ENCODE measurements around the gene RFESD. TPM values are rescaled to one million over a fixed set of nuclear protein-coding genes. Genes with fewer than 3 reads are reported as not detected.

The RFESD gene
- total and polyA plus RNA-seq, 2 of the 4 experiments (the other 2 are of a cell fraction), result 1.5 to 2.7 TPM

DNA sequence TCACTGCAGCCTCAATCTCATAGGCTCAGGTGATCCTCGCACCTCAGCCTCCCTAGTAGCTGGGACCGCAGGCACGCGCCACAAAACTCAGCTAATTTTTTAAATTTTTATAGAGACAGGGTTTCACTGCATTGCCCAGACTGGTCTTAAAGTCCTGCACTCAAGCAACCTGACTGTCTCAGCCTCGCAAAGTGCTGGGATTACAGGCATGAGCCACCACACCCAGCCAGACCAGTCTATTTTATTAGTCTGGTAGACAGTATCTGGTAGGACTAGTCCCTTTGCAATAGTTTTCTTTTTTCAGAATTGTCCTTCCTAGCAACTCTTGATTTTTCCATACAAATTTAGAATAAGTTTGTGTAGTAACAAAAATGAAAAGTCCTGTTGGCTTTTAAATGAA is 40.8 kb upstream of the RFESD start:
- Histone ChIP-seq H3K4me1 (ENCODE audit: control insufficient read depth, insufficient read depth, low read length) (peaks cover 3% of the 10 kb centered on the region; the same call in 1 of the 2 replicates), H2AK5ac (ENCODE audit: low read depth, low read length) (no peak overlapping the region), H4K5ac (ENCODE audit: low read depth, low read length) (no peak overlapping the region), H3K14ac (replicated peaks; ENCODE audit: low read depth, low read length) (no peak overlapping the region), H2BK5ac (ENCODE audit: low read depth, low read length, poor library complexity, severe bottlenecking) (no peak overlapping the region), H4K8ac (ENCODE audit: low read depth in 2 of 2, low read length in 2 of 2) (no peak overlapping the region), H3K9me3 (ENCODE audit: control insufficient read depth, insufficient read depth, low read length) (no peaks in the 10 kb centered on the region), H2BK20ac (ENCODE audit: low read depth, low read length) (no peak overlapping the region), H3K4ac (ENCODE audit: low read depth, low read length) (no peak overlapping the region), H3K23ac (ENCODE audit: low read depth, low read length) (no peak overlapping the region), H3K56ac (ENCODE audit: extremely low read depth, insufficient read depth, low read length) (no peak overlapping the region), H3K79me1 (ENCODE audit: low read depth in 1 of 2, low read length in 2 of 2) (peaks cover 7 to 13% of the 10 kb centered on the region in 2 experiments; a peak in 3 of 4 replicates), H4K91ac (ENCODE audit: insufficient read depth, low read depth, low read length) (no peak overlapping the region), H2BK120ac (ENCODE audit: low read depth, low read length) (no peak overlapping the region), H3K27ac (ENCODE audit: insufficient read depth, low read length) (no peak overlapping the region), H3K18ac (ENCODE audit: low read depth, low read length) (no peak overlapping the region), H3K27me3 (ENCODE audit: control insufficient read depth, insufficient read depth, low read length) (no peaks in the 10 kb centered on the region), H3K4me3 (ENCODE audit: insufficient read depth, low read depth, low read length) (no peak overlapping the region), H3K9me1 (ENCODE audit: insufficient read depth, low read length) (peaks cover 5% of the 10 kb centered on the region; the same call in 1 of the 2 replicates), H2BK15ac (ENCODE audit: low read depth, low read length) (no peak overlapping the region), H3K4me2 (ENCODE audit: low read depth, low read length) (no peak overlapping the region), H3K9ac (ENCODE audit: low read depth, low read length) (no peak overlapping the region), H4K20me1 (ENCODE audit: insufficient read depth, low read length) (no peaks in the 10 kb centered on the region), H3K36me3 (ENCODE audit: control insufficient read depth, insufficient read depth, low read length) (peaks cover 2% of the 10 kb centered on the region; the same call in 1 of the 2 replicates), H2AFZ (replicated peaks; ENCODE audit: low read length, poor library complexity) (no peak overlapping the region), H2AK9ac (replicated peaks; ENCODE audit: low read depth, low read length, poor library complexity) (no peak overlapping the region)
- TF ChIP-seq, protein P1, sequence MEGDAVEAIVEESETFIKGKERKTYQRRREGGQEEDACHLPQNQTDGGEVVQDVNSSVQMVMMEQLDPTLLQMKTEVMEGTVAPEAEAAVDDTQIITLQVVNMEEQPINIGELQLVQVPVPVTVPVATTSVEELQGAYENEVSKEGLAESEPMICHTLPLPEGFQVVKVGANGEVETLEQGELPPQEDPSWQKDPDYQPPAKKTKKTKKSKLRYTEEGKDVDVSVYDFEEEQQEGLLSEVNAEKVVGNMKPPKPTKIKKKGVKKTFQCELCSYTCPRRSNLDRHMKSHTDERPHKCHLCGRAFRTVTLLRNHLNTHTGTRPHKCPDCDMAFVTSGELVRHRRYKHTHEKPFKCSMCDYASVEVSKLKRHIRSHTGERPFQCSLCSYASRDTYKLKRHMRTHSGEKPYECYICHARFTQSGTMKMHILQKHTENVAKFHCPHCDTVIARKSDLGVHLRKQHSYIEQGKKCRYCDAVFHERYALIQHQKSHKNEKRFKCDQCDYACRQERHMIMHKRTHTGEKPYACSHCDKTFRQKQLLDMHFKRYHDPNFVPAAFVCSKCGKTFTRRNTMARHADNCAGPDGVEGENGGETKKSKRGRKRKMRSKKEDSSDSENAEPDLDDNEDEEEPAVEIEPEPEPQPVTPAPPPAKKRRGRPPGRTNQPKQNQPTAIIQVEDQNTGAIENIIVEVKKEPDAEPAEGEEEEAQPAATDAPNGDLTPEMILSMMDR (conservative IDR thresholded peaks at IDR 0.05; ENCODE audit: low read depth, low read length), result no peak
- TF ChIP-seq NFE2L2 (IDR thresholded peaks at IDR 0.05; ENCODE audit: low read depth, low read length) (no peak), CHD1 (IDR thresholded peaks at IDR 0.05; ENCODE audit: low read depth, low read length) (no peak), RAD21 (IDR thresholded peaks at IDR 0.05; ENCODE audit: low read length) (no peak), SMC3 (IDR thresholded peaks at IDR 0.05; ENCODE audit: low read depth, low read length) (no peak), RFX5 (IDR thresholded peaks at IDR 0.05; ENCODE audit: low read depth, low read length) (no peak), POLR2A (IDR thresholded peaks at IDR 0.05; ENCODE audit: low read depth, low read length) (no peak), MAZ (IDR thresholded peaks at IDR 0.05; ENCODE audit: borderline replicate concordance, low read depth, low read length) (no peak), MAFK (IDR thresholded peaks at IDR 0.05; ENCODE audit: low read depth, low read length) (no peak), FOS (IDR thresholded peaks at IDR 0.05; ENCODE audit: low read depth, low read length) (no peak), BHLHE40 (IDR thresholded peaks at IDR 0.05; ENCODE audit: low read depth, low read length) (no peak), RCOR1 (IDR thresholded peaks at IDR 0.05; ENCODE audit: insufficient replicate concordance, low read length) (no peak), MXI1 (IDR thresholded peaks at IDR 0.05; ENCODE audit: borderline replicate concordance, low read depth, low read length) (no peak)
- TF ChIP-seq, protein P2, sequence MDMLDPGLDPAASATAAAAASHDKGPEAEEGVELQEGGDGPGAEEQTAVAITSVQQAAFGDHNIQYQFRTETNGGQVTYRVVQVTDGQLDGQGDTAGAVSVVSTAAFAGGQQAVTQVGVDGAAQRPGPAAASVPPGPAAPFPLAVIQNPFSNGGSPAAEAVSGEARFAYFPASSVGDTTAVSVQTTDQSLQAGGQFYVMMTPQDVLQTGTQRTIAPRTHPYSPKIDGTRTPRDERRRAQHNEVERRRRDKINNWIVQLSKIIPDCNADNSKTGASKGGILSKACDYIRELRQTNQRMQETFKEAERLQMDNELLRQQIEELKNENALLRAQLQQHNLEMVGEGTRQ (IDR thresholded peaks at IDR 0.05; ENCODE audit: low read depth, low read length), result no peak
- TF ChIP-seq, protein P3, sequence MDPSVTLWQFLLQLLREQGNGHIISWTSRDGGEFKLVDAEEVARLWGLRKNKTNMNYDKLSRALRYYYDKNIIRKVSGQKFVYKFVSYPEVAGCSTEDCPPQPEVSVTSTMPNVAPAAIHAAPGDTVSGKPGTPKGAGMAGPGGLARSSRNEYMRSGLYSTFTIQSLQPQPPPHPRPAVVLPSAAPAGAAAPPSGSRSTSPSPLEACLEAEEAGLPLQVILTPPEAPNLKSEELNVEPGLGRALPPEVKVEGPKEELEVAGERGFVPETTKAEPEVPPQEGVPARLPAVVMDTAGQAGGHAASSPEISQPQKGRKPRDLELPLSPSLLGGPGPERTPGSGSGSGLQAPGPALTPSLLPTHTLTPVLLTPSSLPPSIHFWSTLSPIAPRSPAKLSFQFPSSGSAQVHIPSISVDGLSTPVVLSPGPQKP (IDR thresholded peaks at IDR 0.05; ENCODE audit: borderline replicate concordance, low read depth, low read length), result no peak
- intact Hi-C loops (cut with micrococcal nuclease), result no loop called here
- in situ Hi-C loops (cut with MboI; ENCODE audit: low sequenced_read_pairs), result no loop called here
- ChIA-PET CTCF (no interaction called here), POLR2A (ENCODE audit: unreplicated experiment) (no interaction called here)
- DNase-seq, result no peak
- ATAC-seq (ENCODE audit: low read depth), result no peak
- dilution Hi-C loops (cut with HindIII; ENCODE audit: low sequenced_read_pairs, unreplicated experiment), result no loop called here
- no CpG with 5 or more reads among the region's 5 CpGs for WGBS, 2 experiments (ENCODE audit: extremely low coverage in 2 of 2, insufficient read length in 1 of 2)
- no TSS peak for BruUV-seq (replicated peaks)

Data from IMR-90 (cell line).